ENCODE results near the gene LPAR1. TPM values are rescaled to one million over a fixed set of nuclear protein-coding genes. Genes with fewer than 3 reads are reported as not detected.

Gene LPAR1
- polyA plus RNA-seq, 3 donors, result 15.1 to 18.1 (median 17.5) TPM

- 100% methylated on average over 2 of the region's 7 CpGs for WGBS (ENCODE audit: insufficient coverage)
- TF ChIP-seq CTCF (IDR thresholded peaks at IDR 0.05), result no peak
- Histone ChIP-seq H3K79me2 (ENCODE audit: insufficient read depth, low read length) (no peaks in the 10 kb centered on the region), H3K9ac (ENCODE audit: insufficient read depth, low read length, poor library complexity, severe bottlenecking) (no peak overlapping the region), H3K27ac (ENCODE audit: low read depth in 1 of 2, low read length in 2 of 2) (no peak overlapping the region), H3K9me3 (replicated peaks in 1 of 2; ENCODE audit: control insufficient read depth in 1 of 2, insufficient read depth in 1 of 2, low read length in 2 of 2) (peaks cover 0 to 6% of the 10 kb centered on the region in 2 donors), H3K4me1 (ENCODE audit: control insufficient read depth in 1 of 2, insufficient read depth in 2 of 2, low read length in 2 of 2) (peaks cover 0 to 11% of the 10 kb centered on the region in 2 donors), H3K4me3 (replicated peaks in 1 of 3; ENCODE audit: low read depth in 2 of 3, low read length in 3 of 3) (no peak overlapping the region), H3K36me3 (replicated peaks in 1 of 2; ENCODE audit: control insufficient read depth in 1 of 2, insufficient read depth in 2 of 2, low read length in 2 of 2) (peaks cover 0 to 5% of the 10 kb centered on the region in 2 donors), H3K4me2 (replicated peaks; ENCODE audit: extremely low read depth, low read length, poor library complexity, severe bottlenecking) (no peak overlapping the region), H2AFZ (ENCODE audit: insufficient read depth, low read depth, low read length, poor library complexity, severe bottlenecking) (no peak overlapping the region), H4K20me1 (ENCODE audit: insufficient read depth, low read length) (peaks cover 54% of the 10 kb centered on the region), H3K27me3 (ENCODE audit: control insufficient read depth in 2 of 2, insufficient read depth in 2 of 2, low read length in 2 of 2) (no peaks in the 10 kb centered on the region)
- H3K4me3 Mint-ChIP-seq, result no peak overlapping the region
- peaks cover 6% of the 10 kb centered on the region for H3K4me1 Mint-ChIP-seq
- DNase-seq, result no peak
- peaks cover 16 to 18% of the 10 kb centered on the region in 2 donors for H3K36me3 Mint-ChIP-seq
- peaks cover 5 to 16% (median 10%) of the 10 kb centered on the region in 7 donors for H3K9me3 Mint-ChIP-seq
- intact Hi-C loops (cut with micrococcal nuclease), result no loop called here
- H3K27ac Mint-ChIP-seq, result no peak overlapping the region
- H3K27me3 Mint-ChIP-seq (ENCODE audit: low read depth in 3 of 3), result peaks cover 0 to 4% (median 0%) of the 10 kb centered on the region in 3 donors
These were observed 142.9 kb downstream of the LPAR1 start for GRCh38 chr9:110895147-110895905.

GRCh38 chr9:110894731-110895130, 143.5 kb downstream of the LPAR1 start:
- peaks cover 0 to 4% (median 0%) of the 10 kb centered on the region in 3 donors for H3K27me3 Mint-ChIP-seq (ENCODE audit: low read depth in 3 of 3)
- WGBS (ENCODE audit: insufficient coverage), result 100% methylated on average over 2 of the region's 5 CpGs

More at GRCh38 chr9:110894731-110895130, 143.5 kb downstream of the LPAR1 start:
- intact Hi-C loops (cut with micrococcal nuclease), result no loop called here
- Mint-ChIP-seq H3K9me3 (peaks cover 5 to 16% (median 10%) of the 10 kb centered on the region in 7 donors), H3K36me3 (peaks cover 15 to 16% of the 10 kb centered on the region in 2 donors), H3K27ac (no peak overlapping the region), H3K4me3 (no peak overlapping the region), H3K4me1 (peaks cover 6% of the 10 kb centered on the region)
- DNase-seq, result no peak
- Histone ChIP-seq H3K27me3 (ENCODE audit: control insufficient read depth in 2 of 2, insufficient read depth in 2 of 2, low read length in 2 of 2) (no peaks in the 10 kb centered on the region), H3K4me3 (replicated peaks in 1 of 3; ENCODE audit: low read depth in 2 of 3, low read length in 3 of 3) (no peak overlapping the region), H3K4me1 (ENCODE audit: control insufficient read depth in 1 of 2, insufficient read depth in 2 of 2, low read length in 2 of 2) (peaks cover 0 to 11% of the 10 kb centered on the region in 2 donors), H3K79me2 (ENCODE audit: insufficient read depth, low read length) (no peaks in the 10 kb centered on the region), H3K27ac (ENCODE audit: low read depth in 1 of 2, low read length in 2 of 2) (no peak overlapping the region), H3K4me2 (replicated peaks; ENCODE audit: extremely low read depth, low read length, poor library complexity, severe bottlenecking) (no peak overlapping the region), H2AFZ (ENCODE audit: insufficient read depth, low read depth, low read length, poor library complexity, severe bottlenecking) (no peak overlapping the region), H3K9me3 (replicated peaks in 1 of 2; ENCODE audit: control insufficient read depth in 1 of 2, insufficient read depth in 1 of 2, low read length in 2 of 2) (peaks cover 0 to 6% of the 10 kb centered on the region in 2 donors), H3K36me3 (replicated peaks in 1 of 2; ENCODE audit: control insufficient read depth in 1 of 2, insufficient read depth in 2 of 2, low read length in 2 of 2) (peaks cover 0 to 5% of the 10 kb centered on the region in 2 donors), H3K9ac (ENCODE audit: insufficient read depth, low read length, poor library complexity, severe bottlenecking) (no peak overlapping the region), H4K20me1 (ENCODE audit: insufficient read depth, low read length) (peaks cover 50% of the 10 kb centered on the region)
- no peak for TF ChIP-seq CTCF (IDR thresholded peaks at IDR 0.05)
